Measurements from ENCODE around the gene GABRA4. TPM values are rescaled to one million over a fixed set of nuclear protein-coding genes. Genes with fewer than 3 reads are reported as not detected.

GABRA4 gene
- total and polyA plus RNA-seq, 8 donors = 0.05 to 0.37 TPM; not detected in 6

DNA sequence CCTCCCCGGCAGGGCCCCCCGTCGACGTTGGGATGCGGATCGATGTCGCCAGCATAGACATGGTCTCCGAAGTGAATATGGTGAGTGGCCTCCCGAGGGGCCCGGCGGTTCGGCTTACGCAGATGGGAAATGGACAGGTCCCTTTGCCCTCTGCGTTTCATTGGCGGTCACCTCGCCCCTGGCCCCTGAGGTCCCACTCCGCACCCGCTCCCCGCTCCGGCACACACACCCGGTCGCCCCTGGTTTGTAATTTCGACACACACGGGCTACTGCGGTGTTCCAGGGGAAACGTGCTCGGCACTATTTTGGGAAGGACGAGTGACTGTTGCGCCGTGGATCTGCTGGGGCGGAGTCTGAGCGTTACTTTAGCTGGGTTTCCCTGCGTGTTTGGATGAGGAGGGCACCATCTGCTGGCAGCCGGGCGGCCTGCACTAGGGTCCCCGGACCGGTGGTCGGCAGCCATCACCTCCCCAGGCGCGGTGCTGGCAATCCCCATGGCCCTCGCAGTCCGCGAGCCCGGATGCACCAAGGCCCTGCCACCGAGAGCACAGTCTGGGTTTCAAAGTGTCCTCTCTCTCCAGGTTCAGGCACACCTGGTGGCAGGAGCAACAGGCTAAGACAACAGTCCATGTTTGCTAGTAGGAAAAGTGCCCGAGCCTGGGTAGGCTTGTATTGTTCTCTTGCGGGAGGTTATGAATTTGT is 39.2 kb upstream of the GABRA4 start:
- peaks cover 0 to 30% (median 23%) of the 10 kb centered on the region in 3 donors for H3K27me3 ChIP-seq
- H3K36me3 ChIP-seq = no peaks in the 10 kb centered on the region
- peaks cover 8 to 21% (median 18%) of the 10 kb centered on the region in 4 donors for H3K4me1 ChIP-seq
- peak; percentile 48 to 88 for DNase-seq
- 2 to 3% (median 2%) methylated on average over 23 to 47 of the region's 47 CpGs for WGBS, 5 donors
- intact Hi-C loops (cut with DNase I; ENCODE audit: low total_unique reads) = no loop called here
- H3K9me3 ChIP-seq = no peaks in the 10 kb centered on the region
- peak overlapping the region; percentile 39 to 57 (median 46) for H3K4me3 ChIP-seq
- no peak overlapping the region for H3K27ac ChIP-seq
- no peak for TF ChIP-seq EP300 (IDR thresholded peaks at IDR 0.05)
- TF ChIP-seq, protein P1, sequence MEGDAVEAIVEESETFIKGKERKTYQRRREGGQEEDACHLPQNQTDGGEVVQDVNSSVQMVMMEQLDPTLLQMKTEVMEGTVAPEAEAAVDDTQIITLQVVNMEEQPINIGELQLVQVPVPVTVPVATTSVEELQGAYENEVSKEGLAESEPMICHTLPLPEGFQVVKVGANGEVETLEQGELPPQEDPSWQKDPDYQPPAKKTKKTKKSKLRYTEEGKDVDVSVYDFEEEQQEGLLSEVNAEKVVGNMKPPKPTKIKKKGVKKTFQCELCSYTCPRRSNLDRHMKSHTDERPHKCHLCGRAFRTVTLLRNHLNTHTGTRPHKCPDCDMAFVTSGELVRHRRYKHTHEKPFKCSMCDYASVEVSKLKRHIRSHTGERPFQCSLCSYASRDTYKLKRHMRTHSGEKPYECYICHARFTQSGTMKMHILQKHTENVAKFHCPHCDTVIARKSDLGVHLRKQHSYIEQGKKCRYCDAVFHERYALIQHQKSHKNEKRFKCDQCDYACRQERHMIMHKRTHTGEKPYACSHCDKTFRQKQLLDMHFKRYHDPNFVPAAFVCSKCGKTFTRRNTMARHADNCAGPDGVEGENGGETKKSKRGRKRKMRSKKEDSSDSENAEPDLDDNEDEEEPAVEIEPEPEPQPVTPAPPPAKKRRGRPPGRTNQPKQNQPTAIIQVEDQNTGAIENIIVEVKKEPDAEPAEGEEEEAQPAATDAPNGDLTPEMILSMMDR (IDR thresholded peaks at IDR 0.05) = peak in 4 of 7 experiments; percentile 26 to 53 (median 46)

- H3K27ac ChIP-seq = no peak overlapping the region
- peaks cover 0 to 30% (median 23%) of the 10 kb centered on the region in 3 donors for H3K27me3 ChIP-seq
- TF ChIP-seq, protein P1 (IDR thresholded peaks at IDR 0.05) = no peak
- TF ChIP-seq POLR2AphosphoS5 (IDR thresholded peaks at IDR 0.05) = no peak
- no peak for TF ChIP-seq POLR2A (IDR thresholded peaks at IDR 0.05)
- no peak for TF ChIP-seq EP300 (IDR thresholded peaks at IDR 0.05)
- WGBS, 5 donors = 0 to 4% (median 1%) methylated on average over 18 to 19 of the region's 19 CpGs
- intact Hi-C loops (cut with DNase I; ENCODE audit: low total_unique reads) = no loop called here
- peak overlapping the region; percentile 39 to 57 (median 46) for H3K4me3 ChIP-seq
- peaks cover 8 to 21% (median 18%) of the 10 kb centered on the region in 4 donors for H3K4me1 ChIP-seq
- no peaks in the 10 kb centered on the region for H3K36me3 ChIP-seq
- H3K9me3 ChIP-seq = no peaks in the 10 kb centered on the region
- DNase-seq = peak in 1 of 2 donors; percentile 24
Observed at GRCh38 chr4:47031751-47032404, 38.5 kb upstream of the GABRA4 start.

DNA sequence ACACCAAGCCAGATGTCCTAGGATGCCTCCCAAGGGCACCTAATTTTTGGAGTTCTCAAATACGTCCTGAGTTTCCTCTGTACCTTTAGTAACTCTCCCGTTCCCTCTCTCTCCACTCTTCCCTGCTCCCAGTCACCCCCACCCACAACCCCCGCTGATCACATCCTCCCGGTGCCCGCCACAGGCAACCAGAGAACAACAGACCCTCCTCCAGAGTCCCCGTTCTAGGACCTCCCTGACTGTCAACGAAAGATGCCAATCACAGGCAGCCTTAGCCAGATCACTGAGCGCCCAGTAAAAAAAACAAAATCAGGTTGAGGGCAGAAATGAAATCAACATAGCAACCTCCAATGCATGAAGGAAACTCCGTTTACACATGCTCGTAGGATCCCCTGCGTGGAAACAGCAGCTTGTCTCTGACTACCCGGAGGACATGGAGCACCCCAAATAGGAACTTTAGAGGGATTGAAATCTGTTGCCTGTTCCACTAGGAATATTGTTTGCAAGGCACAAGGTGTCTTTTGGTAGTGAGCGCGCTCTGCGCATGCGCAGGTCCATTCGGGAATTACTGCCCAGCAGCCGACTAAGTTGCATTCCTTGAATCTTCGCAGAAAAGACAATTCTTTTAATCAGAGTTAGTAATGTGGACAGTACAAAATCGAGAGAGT is 37.8 kb upstream of the GABRA4 start, which contains the start of gene GABRB1:
TSS of gene GABRB1 (plus strand) at position 557 of the 668 bp plus-strand sequence.
- Histone ChIP-seq H3K4me1 (peaks cover 8 to 21% (median 18%) of the 10 kb centered on the region in 4 donors), H3K4me3 (peak within 1 kb of the TSS; percentile 39 to 57 (median 46)), H3K27ac (no peak within 1 kb of the TSS), H3K36me3 (no peaks in the 10 kb centered on the region), H3K9me3 (no peaks in the 10 kb centered on the region), H3K27me3 (peaks cover 0 to 30% (median 23%) of the 10 kb centered on the region in 3 donors)
- 4 to 12% (median 5%) methylated on average over 20 of the region's 20 CpGs for WGBS, 5 donors
- peak; percentile 70 to 79 for DNase-seq
- intact Hi-C loops (cut with DNase I; ENCODE audit: low total_unique reads) = no loop called here
- TF ChIP-seq POLR2A (IDR thresholded peaks at IDR 0.05) = no peak
- TF ChIP-seq POLR2AphosphoS5 (IDR thresholded peaks at IDR 0.05) = no peak
- TF ChIP-seq, protein P1 (IDR thresholded peaks at IDR 0.05) = no peak
- TF ChIP-seq EP300 (IDR thresholded peaks at IDR 0.05) = no peak

DNA sequence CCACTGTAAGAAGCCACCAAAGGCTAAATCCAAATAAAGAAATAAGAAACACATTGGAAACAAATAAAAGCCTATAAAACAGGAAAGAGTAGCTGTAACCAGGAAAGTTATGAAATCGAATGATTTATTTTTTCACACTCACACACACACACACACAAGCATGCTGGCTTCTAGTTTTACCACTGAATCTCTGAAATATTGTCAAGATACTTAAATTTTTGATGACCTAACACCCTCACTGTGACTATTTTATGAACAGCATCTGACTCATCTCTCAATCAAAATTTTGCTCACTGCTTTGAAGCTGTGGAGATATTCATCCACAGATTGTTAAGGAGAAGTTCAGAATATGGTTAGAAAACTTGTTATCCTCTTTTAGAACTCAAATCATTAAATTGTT is 24.1 kb upstream of the GABRA4 start:
- H3K27me3 ChIP-seq = no peaks in the 10 kb centered on the region
- H3K4me3 ChIP-seq = no peak overlapping the region
- intact Hi-C loops (cut with DNase I; ENCODE audit: low total_unique reads) = no loop called here
- H3K4me1 ChIP-seq = no peaks in the 10 kb centered on the region
- 52 to 81% (median 66%) methylated on average over 1 of the region's 1 CpG for WGBS, 5 donors
- no peak for DNase-seq
- no peaks in the 10 kb centered on the region for H3K9me3 ChIP-seq
- no peak for TF ChIP-seq POLR2AphosphoS5 (IDR thresholded peaks at IDR 0.05)
- TF ChIP-seq, protein P1 (IDR thresholded peaks at IDR 0.05) = no peak
- TF ChIP-seq EP300 (IDR thresholded peaks at IDR 0.05) = no peak
- no peak for TF ChIP-seq POLR2A (IDR thresholded peaks at IDR 0.05)
- H3K36me3 ChIP-seq = no peaks in the 10 kb centered on the region
- H3K27ac ChIP-seq = no peak overlapping the region
